OCI-LY7 (cell line): ENCODE measurements around the gene COL16A1. TPM values are rescaled to one million over a fixed set of nuclear protein-coding genes. Genes with fewer than 3 reads are reported as not detected.

Experiments
- BruUV-seq: library from RNA; stranded (reverse); fragments of 400-500 nt; replicated peaks from 2 replicates; lab custom pipeline; 2021; lab: Mats Ljungman, UMichigan
- CTCF ChIA-PET: fragments of 300-600 bp; sonication (Branson Sonifier 250); formaldehyde crosslinking; loops from one replicate; lab custom pipeline; 2022; ENCODE audit warnings: antibody characterized with exemption; ENCODE audit not compliant: unreplicated experiment; lab: Charles Lee
- POLR2A ChIA-PET: fragments of 300-600 bp; sonication (Branson Sonifier 250); formaldehyde crosslinking; loops from one replicate; lab custom pipeline; 2022; ENCODE audit warnings: antibody characterized with exemption; lab: Charles Lee
- DNase-seq: peaks from one replicate; pipeline ENCODE4 v3.0.0-alpha.2; 2015; ENCODE audit warnings: low spot score
- H2AFZ ChIP-seq: fragments of 200-600 bp; sonication (generic), shearing (Covaris generic); 2 replicates; pipeline ENCODE4 v1.6.1; 2014; ENCODE audit warnings: mild to moderate bottlenecking, antibody characterized with exemption, low read length, moderate library complexity
- H3K27ac ChIP-seq: fragments of 200-600 bp; sonication (generic); 2 replicates; pipeline ENCODE4 v1.5.1; 2014; ENCODE audit warnings: mixed run types, low read depth, mild to moderate bottlenecking, moderate library complexity, low read length, inconsistent platforms; ENCODE audit not compliant: poor library complexity, severe bottlenecking
- H3K36me3 ChIP-seq: fragments of 200-600 bp; sonication (generic); 2 replicates; pipeline ENCODE4 v1.6.1; 2014; ENCODE audit warnings: mild to moderate bottlenecking, antibody characterized with exemption, low read length, moderate library complexity, mixed read lengths; ENCODE audit not compliant: insufficient read depth
- H3K4me1 ChIP-seq: fragments of 200-600 bp; sonication (generic); 2 replicates; pipeline ENCODE4 v1.5.1; 2014; ENCODE audit warnings: mild to moderate bottlenecking, low read length; ENCODE audit not compliant: insufficient read depth, poor library complexity, severe bottlenecking
- H3K4me2 ChIP-seq: fragments of 200-600 bp; sonication (generic); 2 replicates; pipeline ENCODE4 v1.6.1; 2014; ENCODE audit warnings: mild to moderate bottlenecking, low read length
- H3K4me3 ChIP-seq: fragments of 200-600 bp; sonication (generic); 2 replicates; pipeline ENCODE4 v1.5.1; 2014; ENCODE audit warnings: mild to moderate bottlenecking, low read depth, low read length; ENCODE audit not compliant: poor library complexity, severe bottlenecking
- H3K79me2 ChIP-seq: fragments of 200-600 bp; sonication (generic); 2 replicates; pipeline ENCODE4 v1.6.1; 2016; ENCODE audit warnings: low read depth, mild to moderate bottlenecking, low read length, moderate library complexity, mixed read lengths; ENCODE audit not compliant: insufficient read depth
- H3K9me2 ChIP-seq: fragments of 200-600 bp; sonication (generic); 2 replicates; pipeline ENCODE4 v1.6.1; 2016; ENCODE audit warnings: mild to moderate bottlenecking, low read length, mixed read lengths; ENCODE audit not compliant: insufficient read depth
- H3K9me3 ChIP-seq: fragments of 200-600 bp; sonication (generic); 2 replicates; pipeline ENCODE4 v1.6.1; 2014; ENCODE audit warnings: mild to moderate bottlenecking, mixed run types, low read length, mixed read lengths
- H4K20me1 ChIP-seq: fragments of 200-600 bp; sonication (generic); 2 replicates; pipeline ENCODE4 v1.6.1; 2014; ENCODE audit warnings: mild to moderate bottlenecking, antibody characterized with exemption, low read length, moderate library complexity, mixed read lengths; ENCODE audit not compliant: insufficient read depth
- EZH2phosphoT487 ChIP-seq: fragments of 200-600 bp; sonication (generic); IDR thresholded peaks from 2 replicates; pipeline ENCODE4 v1.6.1; 2018; ENCODE audit warnings: low read depth, borderline replicate concordance, mild to moderate bottlenecking, mixed run types, antibody characterized with exemption, low read length, moderate library complexity, mixed read lengths
- intact Hi-C: fragments of 100-400 bp; cut with micrococcal nuclease; formaldehyde crosslinking; loops from one replicate; pipeline ENCODE4 v1.10.0; 2022; ENCODE audit not compliant: unreplicated experiment
- total RNA-seq, 2 experiments: library from RNA; depleted of rRNA in 1 of 2; stranded (reverse); fragments of >200 nt in 1 of 2; shearing (Covaris generic) in 1 of 2; gene quantifications; 2 replicates each; pipeline ENCODE4 v1.2.3, GENCODE V29; 2014 to 2022
- TF ChIP-seq, protein P1 (sequence below): fragments of 200-600 bp; sonication (generic); conservative IDR thresholded peaks from 2 replicates; pipeline ENCODE4 v1.5.1; 2014; ENCODE audit warnings: mild to moderate bottlenecking, antibody characterized with exemption, low read length, moderate library complexity, mixed read lengths

The COL16A1 gene
- total RNA-seq, 2 experiments from 2014 or later, result not detected

DNA sequence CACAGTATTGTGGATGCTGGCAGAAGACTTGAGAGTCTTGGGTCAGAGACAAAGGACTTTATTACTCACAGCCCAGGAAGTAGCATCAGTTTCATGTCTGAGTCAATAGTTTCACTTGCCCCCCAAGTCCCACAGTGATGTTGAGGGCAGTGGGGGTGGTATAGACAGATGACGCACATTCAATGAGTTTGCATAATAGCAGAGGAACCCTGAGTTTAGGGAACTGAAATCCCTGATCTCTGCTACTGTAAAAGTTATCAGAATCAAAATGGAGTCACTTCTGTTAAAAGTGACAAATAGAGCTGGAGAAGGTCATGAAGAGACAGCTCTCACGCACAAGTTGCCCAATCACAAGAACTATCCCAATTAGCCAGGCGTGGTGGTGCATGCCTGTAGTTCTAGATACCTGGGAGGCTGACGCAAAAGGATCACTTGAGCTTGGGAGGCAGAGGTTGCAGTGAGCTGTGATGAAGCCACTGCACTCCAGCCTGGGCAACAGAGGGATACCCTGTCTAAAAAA is 97.8 kb downstream of the COL16A1 start:
- Histone ChIP-seq H4K20me1 (no peaks in the 10 kb centered on the region), H3K9me3 (no peaks in the 10 kb centered on the region), H3K36me3 (no peaks in the 10 kb centered on the region), H2AFZ (peak overlapping the region; percentile 52; the same call in 1 of the 2 replicates), H3K4me3 (no peak overlapping the region), H3K79me2 (no peaks in the 10 kb centered on the region), H3K4me1 (peaks cover 10% of the 10 kb centered on the region), H3K9me2 (no peaks in the 10 kb centered on the region), H3K4me2 (peak overlapping the region; percentile 25), H3K27ac (no peak overlapping the region)
- DNase-seq, result peak; percentile 55
- intact Hi-C loops, result no loop called here
- BruUV-seq, result no TSS peak
- ChIA-PET POLR2A (interaction anchor here (0.7 kb wide), 1 partner anchor 226 kb away, joined by 3 read pairs; no protein-coding TSS in a partner anchor), CTCF (interaction anchor here (1.4 kb wide), 1 partner anchor 13 kb away, joined by 3 read pairs; no protein-coding TSS in a partner anchor)
- TF ChIP-seq, protein P1, sequence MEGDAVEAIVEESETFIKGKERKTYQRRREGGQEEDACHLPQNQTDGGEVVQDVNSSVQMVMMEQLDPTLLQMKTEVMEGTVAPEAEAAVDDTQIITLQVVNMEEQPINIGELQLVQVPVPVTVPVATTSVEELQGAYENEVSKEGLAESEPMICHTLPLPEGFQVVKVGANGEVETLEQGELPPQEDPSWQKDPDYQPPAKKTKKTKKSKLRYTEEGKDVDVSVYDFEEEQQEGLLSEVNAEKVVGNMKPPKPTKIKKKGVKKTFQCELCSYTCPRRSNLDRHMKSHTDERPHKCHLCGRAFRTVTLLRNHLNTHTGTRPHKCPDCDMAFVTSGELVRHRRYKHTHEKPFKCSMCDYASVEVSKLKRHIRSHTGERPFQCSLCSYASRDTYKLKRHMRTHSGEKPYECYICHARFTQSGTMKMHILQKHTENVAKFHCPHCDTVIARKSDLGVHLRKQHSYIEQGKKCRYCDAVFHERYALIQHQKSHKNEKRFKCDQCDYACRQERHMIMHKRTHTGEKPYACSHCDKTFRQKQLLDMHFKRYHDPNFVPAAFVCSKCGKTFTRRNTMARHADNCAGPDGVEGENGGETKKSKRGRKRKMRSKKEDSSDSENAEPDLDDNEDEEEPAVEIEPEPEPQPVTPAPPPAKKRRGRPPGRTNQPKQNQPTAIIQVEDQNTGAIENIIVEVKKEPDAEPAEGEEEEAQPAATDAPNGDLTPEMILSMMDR, result no peak
- no peak for TF ChIP-seq EZH2phosphoT487

Other genes with a start within 250 kb of the COL16A1 start
- not detected in 2 replicates for gene TINAGL1, start 127.5 kb downstream of the COL16A1 start, total RNA-seq (2014; rRNA removed; shearing (Covaris generic))
- 0.17 TPM in 1 of 2 replicates, not detected in the other for gene TINAGL1, start 127.5 kb downstream of the COL16A1 start, total RNA-seq (2022)
- gene HCRTR1, start 86.3 kb downstream of the COL16A1 start, total RNA-seq (2014; rRNA removed; shearing (Covaris generic)), result not detected in 2 replicates
- not detected in 2 replicates for gene HCRTR1, start 86.3 kb downstream of the COL16A1 start, total RNA-seq (2022)
- gene PEF1, start 59.1 kb downstream of the COL16A1 start, total RNA-seq (2014; rRNA removed; shearing (Covaris generic)), result 67.7 and 89.7 TPM in 2 replicates
- 54.6 and 56.1 TPM in 2 replicates for gene PEF1, start 59.1 kb downstream of the COL16A1 start, total RNA-seq (2022)
- 4.0 and 4.1 TPM in 2 replicates for gene ADGRB2, start 60.3 kb upstream of the COL16A1 start, total RNA-seq (2014; rRNA removed; shearing (Covaris generic))
- 11.4 and 11.5 TPM in 2 replicates for gene ADGRB2, start 60.3 kb upstream of the COL16A1 start, total RNA-seq (2022)
- gene SPOCD1, start 112.0 kb upstream of the COL16A1 start, total RNA-seq (2014; rRNA removed; shearing (Covaris generic)), result 0.60 and 0.85 TPM in 2 replicates
- gene SPOCD1, start 112.0 kb upstream of the COL16A1 start, total RNA-seq (2022), result 1.0 and 1.1 TPM in 2 replicates
- gene PTP4A2, start 234.4 kb upstream of the COL16A1 start, total RNA-seq (2014; rRNA removed; shearing (Covaris generic)), result 208 and 211 TPM in 2 replicates
- 186 and 196 TPM in 2 replicates for gene PTP4A2, start 234.4 kb upstream of the COL16A1 start, total RNA-seq (2022)